ENCODE data around the gene TSHZ1. TPM values are rescaled to one million over a fixed set of nuclear protein-coding genes. Genes with fewer than 3 reads are reported as not detected.

The TSHZ1 gene
- total and polyA plus RNA-seq, 2 of the 8 experiments (the other 6 are each of a cell fraction or from before 2014, with no cell fraction given) = 0.03 to 0.32 TPM

GRCh38 chr18:75163736-75164135, 46.9 kb upstream of the TSHZ1 start:
- Histone ChIP-seq H3K79me2 (ENCODE audit: control insufficient read depth in 1 of 2, insufficient read depth in 2 of 2, low read length in 2 of 2) (no peaks in the 10 kb centered on the region), H3K27me3 (replicated peaks in 1 of 4; ENCODE audit: control insufficient read depth in 3 of 4, extremely low read depth in 1 of 4, insufficient read depth in 3 of 4, low read length in 3 of 4) (no peaks in the 10 kb centered on the region), H3K4ac (replicated peaks; ENCODE audit: insufficient read length, low read depth, low read length) (no peak overlapping the region), H3K4me3 (ENCODE audit: extremely low read depth in 1 of 4, insufficient read depth in 2 of 4, low read depth in 3 of 4, low read length in 4 of 4) (no peak overlapping the region), H3K14ac (ENCODE audit: insufficient read length) (no peak overlapping the region), H3K23me2 (ENCODE audit: low read depth, low read length) (no peaks in the 10 kb centered on the region), H4K8ac (ENCODE audit: extremely low read depth, insufficient read depth, low read length) (no peak overlapping the region), H3K9ac (replicated peaks in 1 of 4; ENCODE audit: extremely low read depth in 1 of 4, low read depth in 3 of 4, low read length in 3 of 4) (no peak overlapping the region), H3K4me2 (ENCODE audit: insufficient read depth in 1 of 2, low read depth in 2 of 2, low read length in 2 of 2) (no peak overlapping the region), H2BK12ac (ENCODE audit: low read depth, low read length) (no peak overlapping the region), H3K9me3 (ENCODE audit: insufficient read depth in 2 of 2, low read depth in 1 of 2, low read length in 1 of 2) (no peaks in the 10 kb centered on the region), H2BK5ac (ENCODE audit: low read depth, low read length) (no peak overlapping the region), H3K18ac (ENCODE audit: extremely low read depth, low read length) (no peak overlapping the region), H3K79me1 (ENCODE audit: low read depth, low read length) (no peaks in the 10 kb centered on the region), H2BK20ac (ENCODE audit: low read length) (no peak overlapping the region), H2AK5ac (ENCODE audit: low read depth, low read length) (no peak overlapping the region), H3K27ac (ENCODE audit: low read depth, low read length) (no peak overlapping the region), H4K20me1 (replicated peaks in 1 of 2; ENCODE audit: control insufficient read depth in 1 of 2, insufficient read depth in 2 of 2, low read length in 2 of 2) (no peaks in the 10 kb centered on the region), H4K5ac (ENCODE audit: insufficient read length, low read depth, low read length) (no peak overlapping the region), H2AFZ (ENCODE audit: low read length) (no peak overlapping the region), H4K91ac (replicated peaks; ENCODE audit: insufficient read length, low read length) (no peak overlapping the region), H2BK120ac (replicated peaks; ENCODE audit: low read depth, low read length) (no peak overlapping the region), H3K36me3 (ENCODE audit: control insufficient read depth in 2 of 4, insufficient read depth in 4 of 4, low read length in 3 of 4) (no peaks in the 10 kb centered on the region), H2BK15ac (ENCODE audit: low read length) (no peak overlapping the region), H3K4me1 (replicated peaks in 1 of 4; ENCODE audit: control insufficient read depth in 3 of 4, insufficient read depth in 4 of 4, low read length in 3 of 4) (0 out of 7 replicates have a peak, but pooled peaks cover 0 to 2% (median 0%) of the 10 kb centered on the region in 4 experiments), H3K56ac (replicated peaks; ENCODE audit: insufficient read length, low read depth, low read length) (no peak overlapping the region), H3K23ac (ENCODE audit: insufficient read length) (no peak overlapping the region)
- ChIA-PET POLR2A (ENCODE audit: partially characterized antibody) (no interaction called here), CTCF (ENCODE audit: partially characterized antibody) (interaction anchor here (1.4 kb wide), 2 partner anchors 12 to 344 kb away, joined by 3 read pairs; no protein-coding TSS in a partner anchor)
- WGBS, 2 experiments (ENCODE audit: extremely low coverage in 1 of 2, insufficient coverage in 1 of 2, insufficient read length in 1 of 2, insufficient replicate concordance in 2 of 2, low coverage in 1 of 2, low lambda C conversion rate in 2 of 2, missing lambda C conversion rate in 1 of 2) = 86% methylated on average over 4 of the region's 4 CpGs; no CpG with 5 or more reads in 1 of the 2 experiments
- DNase-seq (ENCODE audit: low read depth in 1 of 2, low spot score in 2 of 2) (no peak), FAIRE-seq (no peak)
- TF ChIP-seq KDM1A (IDR thresholded peaks at IDR 0.05; ENCODE audit: borderline replicate concordance, low read length) (no peak), KDM4A (IDR thresholded peaks at IDR 0.05; ENCODE audit: low read depth, low read length, severe bottlenecking) (no peak), CEBPB (IDR thresholded peaks at IDR 0.05; ENCODE audit: low read depth, low read length) (no peak), CBX8 (IDR thresholded peaks at IDR 0.05; ENCODE audit: borderline replicate concordance, low read depth, low read length) (no peak), TAF7 (optimal IDR thresholded peaks at IDR 0.05; ENCODE audit: borderline replicate concordance, low read depth, low read length) (no peak), MAFK (IDR thresholded peaks at IDR 0.05; ENCODE audit: low read depth, low read length) (no peak), POLR2A (IDR thresholded peaks at IDR 0.05; ENCODE audit: control extremely low read depth in 1 of 2, low read depth in 2 of 2, low read length in 2 of 2) (no peak), HDAC6 (IDR thresholded peaks at IDR 0.05; ENCODE audit: low read depth, low read length) (no peak), CBX5 (IDR thresholded peaks at IDR 0.05; ENCODE audit: low read depth, low read length) (no peak), SP4 (IDR thresholded peaks at IDR 0.05; ENCODE audit: low read length) (no peak), SUZ12 (IDR thresholded peaks at IDR 0.05; ENCODE audit: low read length) (no peak), CHD2 (IDR thresholded peaks at IDR 0.05; ENCODE audit: low read length) (no peak), SP2 (IDR thresholded peaks at IDR 0.05; ENCODE audit: low read length) (no peak)
